ENCODE measurements around the gene CST11.

- no peak for TF ChIP-seq POLR2AphosphoS5 (IDR thresholded peaks at IDR 0.05)
- no peak for TF ChIP-seq POLR2A (IDR thresholded peaks at IDR 0.05)
- TF ChIP-seq CTCF (IDR thresholded peaks at IDR 0.05), result no peak
Measured at GRCh38 chr20:23482138-23482537, 29.5 kb upstream of the CST11 start.

Measured in gastroesophageal sphincter (tissue), 3 donors.